ENCODE measurements around the gene DIDO1. TPM values are rescaled to one million over a fixed set of nuclear protein-coding genes. Genes with fewer than 3 reads are reported as not detected.

DIDO1 gene
- total and polyA plus RNA-seq, 2 of the 13 experiments (the other 11 are each of a cell fraction or from before 2014, with no cell fraction given) = 75.0 to 75.1 TPM

DNA sequence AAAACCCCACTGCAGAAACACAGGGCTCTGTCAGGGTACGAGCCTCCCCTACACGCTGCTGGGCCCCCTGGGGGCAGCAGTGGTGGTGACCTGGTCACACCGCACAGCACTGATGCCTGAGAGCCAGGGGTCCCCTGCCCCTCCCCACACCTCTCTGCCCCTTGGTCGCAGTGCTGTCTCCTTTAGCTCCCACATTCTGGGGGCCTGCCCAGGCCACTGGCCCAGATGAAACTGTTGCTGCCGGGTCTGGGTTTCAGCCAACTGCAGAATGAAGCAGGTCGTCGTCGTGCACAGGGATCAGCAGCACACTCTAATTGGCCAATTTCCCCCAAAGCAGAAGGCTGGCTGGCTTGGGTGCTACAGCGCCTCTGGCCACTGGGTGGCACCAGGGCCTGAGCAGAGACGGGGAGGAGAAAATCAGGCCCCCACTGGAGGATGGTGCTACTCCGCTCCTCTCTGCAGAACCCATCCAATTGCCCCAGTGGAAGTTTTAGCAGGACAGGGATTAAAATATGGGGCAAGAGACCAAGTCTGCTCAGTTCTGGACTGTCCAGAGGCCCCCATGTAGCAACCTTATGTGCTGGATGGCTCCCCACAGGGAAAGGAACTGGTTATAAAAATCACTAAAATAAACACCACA, 26.1 kb downstream of the DIDO1 start (continued):
- TF ChIP-seq ZNF761 (CRISPR knock-in tag; conservative IDR thresholded peaks at IDR 0.05) (peak; percentile 29; the same call in 1 of the 2 replicates), ZNF17 (CRISPR knock-in tag; IDR thresholded peaks at IDR 0.05) (no peak), NAIF1 (CRISPR knock-in tag; IDR thresholded peaks at IDR 0.05; ENCODE audit: borderline replicate concordance) (peak; percentile 83; the same call in 1 of the 2 replicates), FOXP1 (IDR thresholded peaks at IDR 0.05) (no peak), FOXP1 (CRISPR knock-in tag; IDR thresholded peaks at IDR 0.05) (0 out of 2 replicates have a peak, but pooled peaks have one; percentile 2), SOX13 (IDR thresholded peaks at IDR 0.05) (no peak), SOX13 (CRISPR knock-in tag; conservative IDR thresholded peaks at IDR 0.05 in 1 of 2, IDR thresholded peaks at IDR 0.05 in 1 of 2) (0 out of 4 replicates have a peak, but pooled peaks of 1 of the 2 experiments have one; percentile 33), ZMYM4 (CRISPR knock-in tag; IDR thresholded peaks at IDR 0.05) (peak; percentile 72), ZNF143 (CRISPR knock-in tag; IDR thresholded peaks at IDR 0.05) (0 out of 2 replicates have a peak, but pooled peaks have one; percentile 42), ZFP90 (CRISPR knock-in tag; IDR thresholded peaks at IDR 0.05; ENCODE audit: borderline replicate concordance) (peak; percentile 97), MEF2D (CRISPR knock-in tag; IDR thresholded peaks at IDR 0.05) (peak; percentile 91), REPIN1 (CRISPR knock-in tag; IDR thresholded peaks at IDR 0.05; ENCODE audit: borderline replicate concordance, low read depth) (peak; percentile 54; the same call in 1 of the 2 replicates)
- TF ChIP-seq, protein P1, sequence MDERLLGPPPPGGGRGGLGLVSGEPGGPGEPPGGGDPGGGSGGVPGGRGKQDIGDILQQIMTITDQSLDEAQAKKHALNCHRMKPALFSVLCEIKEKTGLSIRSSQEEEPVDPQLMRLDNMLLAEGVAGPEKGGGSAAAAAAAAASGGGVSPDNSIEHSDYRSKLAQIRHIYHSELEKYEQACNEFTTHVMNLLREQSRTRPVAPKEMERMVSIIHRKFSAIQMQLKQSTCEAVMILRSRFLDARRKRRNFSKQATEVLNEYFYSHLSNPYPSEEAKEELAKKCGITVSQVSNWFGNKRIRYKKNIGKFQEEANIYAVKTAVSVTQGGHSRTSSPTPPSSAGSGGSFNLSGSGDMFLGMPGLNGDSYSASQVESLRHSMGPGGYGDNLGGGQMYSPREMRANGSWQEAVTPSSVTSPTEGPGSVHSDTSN (CRISPR knock-in tag; IDR thresholded peaks at IDR 0.05) = no peak
- TF ChIP-seq, protein P2, sequence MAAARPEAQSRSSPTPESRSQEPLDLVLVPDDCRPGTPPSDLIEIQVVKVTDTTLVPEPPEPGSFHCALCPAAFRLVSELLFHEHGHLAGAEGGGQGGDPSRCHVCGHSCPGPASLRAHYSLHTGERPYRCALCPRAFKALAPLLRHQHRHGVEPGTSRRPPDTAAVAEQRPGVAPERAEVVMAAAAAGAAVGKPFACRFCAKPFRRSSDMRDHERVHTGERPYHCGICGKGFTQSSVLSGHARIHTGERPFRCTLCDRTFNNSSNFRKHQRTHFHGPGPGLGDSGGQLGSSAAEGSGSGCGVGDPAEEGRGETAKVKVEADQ (CRISPR knock-in tag; IDR thresholded peaks at IDR 0.05; ENCODE audit: borderline replicate concordance) = peak; percentile 16; the same call in 1 of the 2 replicates
- TF ChIP-seq, protein P3, sequence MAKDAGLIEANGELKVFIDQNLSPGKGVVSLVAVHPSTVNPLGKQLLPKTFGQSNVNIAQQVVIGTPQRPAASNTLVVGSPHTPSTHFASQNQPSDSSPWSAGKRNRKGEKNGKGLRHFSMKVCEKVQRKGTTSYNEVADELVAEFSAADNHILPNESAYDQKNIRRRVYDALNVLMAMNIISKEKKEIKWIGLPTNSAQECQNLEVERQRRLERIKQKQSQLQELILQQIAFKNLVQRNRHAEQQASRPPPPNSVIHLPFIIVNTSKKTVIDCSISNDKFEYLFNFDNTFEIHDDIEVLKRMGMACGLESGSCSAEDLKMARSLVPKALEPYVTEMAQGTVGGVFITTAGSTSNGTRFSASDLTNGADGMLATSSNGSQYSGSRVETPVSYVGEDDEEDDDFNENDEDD (CRISPR knock-in tag; IDR thresholded peaks at IDR 0.05; ENCODE audit: borderline replicate concordance) = peak; percentile 70; the same call in 1 of the 2 replicates
- TF ChIP-seq, protein P4, sequence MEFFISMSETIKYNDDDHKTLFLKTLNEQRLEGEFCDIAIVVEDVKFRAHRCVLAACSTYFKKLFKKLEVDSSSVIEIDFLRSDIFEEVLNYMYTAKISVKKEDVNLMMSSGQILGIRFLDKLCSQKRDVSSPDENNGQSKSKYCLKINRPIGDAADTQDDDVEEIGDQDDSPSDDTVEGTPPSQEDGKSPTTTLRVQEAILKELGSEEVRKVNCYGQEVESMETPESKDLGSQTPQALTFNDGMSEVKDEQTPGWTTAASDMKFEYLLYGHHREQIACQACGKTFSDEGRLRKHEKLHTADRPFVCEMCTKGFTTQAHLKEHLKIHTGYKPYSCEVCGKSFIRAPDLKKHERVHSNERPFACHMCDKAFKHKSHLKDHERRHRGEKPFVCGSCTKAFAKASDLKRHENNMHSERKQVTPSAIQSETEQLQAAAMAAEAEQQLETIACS (CRISPR knock-in tag; IDR thresholded peaks at IDR 0.05) = peak; percentile 69
- TF ChIP-seq, protein P5, sequence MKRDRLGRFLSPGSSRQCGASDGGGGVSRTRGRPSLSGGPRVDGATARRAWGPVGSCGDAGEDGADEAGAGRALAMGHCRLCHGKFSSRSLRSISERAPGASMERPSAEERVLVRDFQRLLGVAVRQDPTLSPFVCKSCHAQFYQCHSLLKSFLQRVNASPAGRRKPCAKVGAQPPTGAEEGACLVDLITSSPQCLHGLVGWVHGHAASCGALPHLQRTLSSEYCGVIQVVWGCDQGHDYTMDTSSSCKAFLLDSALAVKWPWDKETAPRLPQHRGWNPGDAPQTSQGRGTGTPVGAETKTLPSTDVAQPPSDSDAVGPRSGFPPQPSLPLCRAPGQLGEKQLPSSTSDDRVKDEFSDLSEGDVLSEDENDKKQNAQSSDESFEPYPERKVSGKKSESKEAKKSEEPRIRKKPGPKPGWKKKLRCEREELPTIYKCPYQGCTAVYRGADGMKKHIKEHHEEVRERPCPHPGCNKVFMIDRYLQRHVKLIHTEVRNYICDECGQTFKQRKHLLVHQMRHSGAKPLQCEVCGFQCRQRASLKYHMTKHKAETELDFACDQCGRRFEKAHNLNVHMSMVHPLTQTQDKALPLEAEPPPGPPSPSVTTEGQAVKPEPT (CRISPR knock-in tag; IDR thresholded peaks at IDR 0.05; ENCODE audit: low read depth) = no peak; the same call in 1 of the 2 replicates

Data from HepG2 (cell line).